Superior temporal gyrus (tissue), 1 donor: ENCODE results near the gene ADTRP.

Experiments
- DNase-seq: peaks from one replicate; pipeline ENCODE4 v3.0.0-alpha.2; 2016; ENCODE audit errors: extremely low spot score

Gene ADTRP

GRCh38 chr6:11727346-11727997 lies 51.1 kb downstream of the ADTRP start:
- DNase-seq: no peak

- DNase-seq: no peak
These were observed 54.3 kb downstream of the ADTRP start for GRCh38 chr6:11724286-11724685.

DNA sequence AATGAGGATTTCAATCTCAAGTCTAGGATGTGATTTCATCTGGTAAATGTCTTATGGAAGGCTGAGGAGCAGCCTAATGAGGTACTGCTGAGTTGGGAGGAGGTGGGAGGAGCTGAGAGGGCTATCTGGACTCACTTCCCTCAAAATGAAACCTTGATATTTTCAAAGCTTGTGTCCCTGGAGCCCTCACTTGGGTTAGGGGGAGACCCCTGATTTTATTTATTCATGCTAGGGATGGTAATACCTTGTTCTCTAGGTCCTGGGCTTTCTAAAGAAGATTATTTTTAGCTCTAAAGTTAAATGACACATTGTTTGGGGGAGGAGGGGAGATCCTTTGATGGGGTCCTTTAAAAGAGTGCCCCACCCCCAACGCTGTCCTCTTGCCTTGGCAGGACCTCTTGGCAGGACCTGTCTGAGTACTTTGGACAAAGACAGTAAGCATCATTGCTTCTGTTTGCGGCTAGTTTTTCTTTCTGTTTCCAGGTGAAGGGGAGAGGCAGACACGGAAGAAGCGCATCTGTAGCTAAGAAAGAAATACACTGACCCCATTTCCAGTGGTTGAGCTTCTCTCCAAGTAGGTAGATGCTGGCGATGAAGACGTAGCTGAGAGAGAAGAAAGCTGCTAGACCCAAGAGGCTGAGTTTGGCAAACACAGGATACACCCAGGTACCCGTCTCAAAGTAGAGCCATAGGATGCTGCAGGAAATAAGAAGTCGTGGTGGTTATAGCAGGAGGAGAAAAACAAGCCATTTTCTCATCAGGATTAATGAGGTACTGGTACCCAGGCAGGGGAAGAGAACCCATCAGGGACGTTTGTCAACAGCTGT lies 55.6 kb downstream of the ADTRP start:
- no peak for DNase-seq

- DNase-seq: peak; percentile 56
These were observed 56.4 kb downstream of the ADTRP start for GRCh38 chr6:11722220-11722619.

DNA sequence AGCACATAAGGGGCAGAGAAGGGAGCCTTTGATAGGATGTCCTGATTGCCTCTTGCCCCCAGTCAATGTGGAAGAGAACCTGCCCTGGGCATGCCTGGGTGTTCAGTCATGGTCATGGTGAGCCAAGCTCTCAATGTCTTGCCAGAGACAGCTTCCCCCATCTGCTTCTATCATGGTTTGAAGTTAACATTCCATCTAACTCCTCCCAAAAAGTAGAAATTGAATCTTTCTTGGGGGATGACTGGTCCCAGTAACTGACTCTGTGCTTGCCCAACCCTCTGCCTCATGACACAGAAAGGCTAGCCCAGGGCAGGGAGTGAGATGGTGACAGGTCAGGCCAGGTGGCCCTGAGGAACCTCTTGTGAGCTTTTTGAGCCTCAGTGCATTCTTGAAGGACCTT lies 60.1 kb downstream of the ADTRP start:
- DNase-seq: no peak

- DNase-seq: no peak
These were observed 60.6 kb downstream of the ADTRP start for GRCh38 chr6:11718031-11718430.

- no peak for DNase-seq
These were observed 63.8 kb downstream of the ADTRP start for GRCh38 chr6:11714798-11715285.

DNA sequence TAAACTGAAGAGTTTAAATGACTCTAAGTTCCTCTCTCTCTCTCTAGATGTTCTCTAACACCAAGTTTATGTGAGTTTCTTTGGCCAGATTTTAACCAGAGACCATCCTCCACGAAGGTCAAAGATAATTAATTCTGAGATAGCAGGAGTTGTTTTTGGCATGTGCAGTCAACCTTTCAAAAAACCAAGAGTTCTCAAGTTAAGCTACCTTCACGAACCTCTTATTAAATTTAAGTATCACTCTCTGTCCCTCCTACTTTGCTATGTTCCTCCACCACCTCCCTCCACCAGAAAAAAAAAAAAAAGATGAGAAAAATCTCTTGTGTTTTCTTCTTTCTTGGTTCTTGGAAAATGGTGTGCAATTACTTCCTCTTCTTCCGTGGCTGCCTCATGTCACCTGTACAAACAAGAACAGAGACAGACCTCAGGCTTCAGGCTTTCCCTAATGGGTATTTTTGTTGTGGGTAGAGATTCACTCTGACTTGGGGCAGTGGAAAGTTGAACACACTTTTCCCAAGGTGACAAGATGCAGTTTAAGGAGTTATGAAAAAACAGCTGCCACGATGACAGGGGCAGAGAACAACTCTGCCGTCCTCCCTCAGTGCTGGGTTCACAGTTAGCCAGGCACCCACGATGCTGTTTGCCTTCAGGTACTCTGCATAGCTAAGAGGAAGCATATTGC lies 64.3 kb downstream of the ADTRP start:
- DNase-seq: no peak

- DNase-seq: no peak
These were observed 65.8 kb downstream of the ADTRP start for GRCh38 chr6:11712760-11713159.

DNA sequence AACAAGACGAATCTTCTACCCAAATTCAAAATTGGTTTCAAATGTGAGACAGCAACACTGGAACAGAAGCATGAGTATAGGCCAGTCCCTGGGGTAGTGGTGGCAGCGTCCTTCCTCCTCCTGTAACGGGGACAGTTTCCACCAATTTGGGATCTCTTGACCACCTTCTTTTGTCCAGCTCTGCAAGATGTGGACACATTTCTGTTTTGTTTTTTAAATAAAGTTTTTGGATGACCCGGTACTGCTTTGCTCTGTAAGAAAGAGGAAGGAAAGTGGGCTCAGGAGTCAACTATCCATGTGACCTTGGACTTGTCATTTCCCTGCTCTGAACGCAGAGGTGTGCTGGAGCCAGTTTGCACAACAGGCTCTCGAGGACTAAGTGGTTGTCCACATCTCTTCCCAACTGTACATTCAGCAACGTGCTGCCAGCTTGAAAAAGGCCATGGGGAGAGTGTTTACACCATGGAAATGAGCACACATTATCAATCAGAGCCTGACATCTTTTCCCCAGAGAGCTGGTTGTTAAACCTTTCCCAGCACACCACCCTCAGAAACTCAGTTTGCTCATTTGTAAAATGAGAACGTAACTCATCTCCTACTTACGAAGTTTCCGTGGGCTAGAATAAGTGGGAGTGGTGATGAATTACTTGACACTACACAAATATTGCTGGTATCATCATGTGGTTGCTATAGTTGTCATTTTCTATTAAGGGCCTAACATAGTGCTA lies 66.5 kb downstream of the ADTRP start:
- no peak for DNase-seq

GRCh38 chr6:11711003-11711983 lies 67.3 kb downstream of the ADTRP start:
- DNase-seq: no peak

DNA sequence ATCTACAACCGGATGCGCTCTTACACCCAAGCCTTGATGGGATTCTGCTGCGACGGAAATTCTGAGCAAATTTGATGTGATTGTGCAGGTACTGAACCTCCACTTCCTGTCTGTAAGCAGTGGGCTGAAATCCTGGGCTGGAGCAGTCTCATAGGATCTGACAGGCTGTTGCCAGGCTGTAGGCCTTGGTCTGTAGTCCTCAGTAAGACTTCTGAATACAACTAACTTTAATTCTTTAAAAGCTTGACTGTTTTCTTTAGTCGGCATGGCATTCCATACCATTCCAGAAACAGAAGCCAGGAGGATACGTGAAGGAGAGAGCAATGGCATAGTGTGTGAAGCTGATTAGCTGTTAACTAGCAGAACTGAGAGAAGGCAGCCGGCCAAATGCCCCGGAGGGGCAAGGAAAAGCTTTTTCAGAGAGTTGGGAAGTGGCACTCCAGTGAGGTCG lies 68.3 kb downstream of the ADTRP start:
- no peak for DNase-seq

- DNase-seq: no peak
These were observed 72.4 kb downstream of the ADTRP start for GRCh38 chr6:11706171-11706570.

GRCh38 chr6:11705483-11705882 lies 73.1 kb downstream of the ADTRP start:
- DNase-seq: no peak

DNA sequence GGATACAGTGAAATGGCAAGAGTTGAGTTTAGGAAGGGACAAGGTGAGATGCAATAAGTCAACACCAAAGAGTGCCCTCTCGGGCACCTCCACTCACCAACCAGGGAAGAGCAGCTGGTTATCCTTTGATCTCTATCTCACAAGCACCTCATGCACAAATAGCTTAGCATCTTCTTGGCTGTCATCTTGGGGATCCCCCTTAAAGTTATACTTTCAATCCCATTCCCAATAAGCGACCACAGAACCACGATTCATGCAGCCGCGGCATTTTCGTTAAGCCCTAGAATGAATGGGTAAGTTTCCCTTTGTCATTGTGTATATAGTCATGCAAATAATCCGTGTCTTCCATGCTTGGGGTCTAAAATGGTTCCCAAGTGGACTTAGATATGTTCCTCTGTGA lies 73.5 kb downstream of the ADTRP start:
- no peak for DNase-seq

DNA sequence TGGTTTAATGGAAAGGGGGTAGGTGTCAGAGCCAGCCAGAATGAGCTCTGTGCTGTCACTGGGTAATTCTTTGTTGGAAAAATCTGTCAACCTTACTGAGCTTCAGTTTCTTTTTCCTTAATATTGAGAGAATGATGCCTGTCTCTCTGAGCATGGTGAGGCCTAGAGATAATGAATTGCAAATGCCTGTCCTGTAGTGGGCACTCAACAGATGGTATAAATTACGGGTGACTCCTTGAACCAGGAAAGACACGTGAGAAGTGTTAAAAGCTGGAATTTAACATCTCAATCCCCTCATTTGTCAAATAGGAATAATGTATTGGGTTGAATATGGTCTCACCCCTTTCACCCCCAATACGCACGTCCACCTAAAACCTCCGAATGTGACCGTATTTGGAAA lies 74.9 kb downstream of the ADTRP start:
- DNase-seq: no peak

- no peak for DNase-seq
These were observed 76.0 kb downstream of the ADTRP start for GRCh38 chr6:11702500-11703130.

GRCh38 chr6:11702089-11702488 lies 76.5 kb downstream of the ADTRP start:
- no peak for DNase-seq

GRCh38 chr6:11701573-11701972 lies 77.0 kb downstream of the ADTRP start:
- no peak for DNase-seq

GRCh38 chr6:11700118-11700718 lies 78.4 kb downstream of the ADTRP start:
- peak; percentile 81 for DNase-seq
